Fibroblast of pulmonary artery (primary cell): ENCODE results near the gene VPS26C.

Source experiments
- DNase-seq: peaks from one replicate; pipeline ENCODE4 v3.0.0-alpha.2; 2010; ENCODE audit warnings: low read depth
- H3K4me3 ChIP-seq: replicated peaks from 2 replicates; pipeline ENCODE4 v1.5.1; 2011; ENCODE audit warnings: low read depth, mild to moderate bottlenecking, control low read depth, low read length, moderate library complexity
- CTCF ChIP-seq: IDR thresholded peaks from 2 replicates; pipeline ENCODE4 v1.5.1; 2011; ENCODE audit warnings: mild to moderate bottlenecking, control low read depth, low read length, inconsistent platforms; ENCODE audit errors: missing control alignments

The VPS26C gene

GRCh38 chr21:37249112-37249904, 17.8 kb downstream of the VPS26C start:
- DNase-seq: no peak
- TF ChIP-seq CTCF: no peak
- no peak overlapping the region for H3K4me3 ChIP-seq

- no peak overlapping the region for H3K4me3 ChIP-seq
- DNase-seq: no peak
- no peak for TF ChIP-seq CTCF
Measured at GRCh38 chr21:37248298-37248697, 18.8 kb downstream of the VPS26C start.

GRCh38 chr21:37245151-37245550, 22.0 kb downstream of the VPS26C start:
- no peak for TF ChIP-seq CTCF
- DNase-seq: no peak
- no peak overlapping the region for H3K4me3 ChIP-seq

GRCh38 chr21:37244501-37245095, 22.5 kb downstream of the VPS26C start:
- H3K4me3 ChIP-seq: no peak overlapping the region
- no peak for TF ChIP-seq CTCF
- DNase-seq: no peak

- TF ChIP-seq CTCF: no peak
- DNase-seq: no peak
- no peak overlapping the region for H3K4me3 ChIP-seq
Measured at GRCh38 chr21:37243961-37244360, 23.2 kb downstream of the VPS26C start.

- DNase-seq: no peak
- H3K4me3 ChIP-seq: no peak overlapping the region
- no peak for TF ChIP-seq CTCF
Measured at GRCh38 chr21:37241426-37241825, 25.7 kb downstream of the VPS26C start.

- no peak for DNase-seq
- no peak for TF ChIP-seq CTCF
- H3K4me3 ChIP-seq: no peak overlapping the region
Measured at GRCh38 chr21:37240978-37241377, 26.2 kb downstream of the VPS26C start.
